GM10847 (cell line): Measurements from ENCODE around the gene CHI3L2.

Experiments used
- POLR2A ChIP-seq: IDR thresholded peaks from 2 replicates; pipeline ENCODE4 v1.6.1; 2011; ENCODE audit not compliant: insufficient read length; ENCODE audit errors: extremely low read depth

The CHI3L2 gene

DNA sequence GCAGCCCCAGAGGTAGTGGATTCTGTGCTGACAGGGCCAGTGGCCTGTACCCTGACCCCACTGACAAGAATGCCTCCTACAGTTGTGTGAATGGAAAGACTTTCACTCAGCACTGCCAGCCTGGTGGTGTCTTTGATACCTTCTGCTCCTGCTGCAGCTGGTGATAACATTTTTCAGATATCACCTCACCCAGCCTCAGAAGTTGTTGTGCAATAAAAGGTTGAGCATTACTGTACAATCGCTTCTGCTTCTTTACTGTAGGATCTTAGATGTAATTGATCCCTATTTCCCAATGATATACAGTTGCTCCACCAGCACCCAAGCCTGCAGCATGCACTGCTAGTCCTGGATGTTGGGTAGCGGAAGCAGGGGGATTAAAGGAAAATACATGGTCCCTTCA is 58.4 kb downstream of the CHI3L2 start:
- no peak for TF ChIP-seq POLR2A

DNA sequence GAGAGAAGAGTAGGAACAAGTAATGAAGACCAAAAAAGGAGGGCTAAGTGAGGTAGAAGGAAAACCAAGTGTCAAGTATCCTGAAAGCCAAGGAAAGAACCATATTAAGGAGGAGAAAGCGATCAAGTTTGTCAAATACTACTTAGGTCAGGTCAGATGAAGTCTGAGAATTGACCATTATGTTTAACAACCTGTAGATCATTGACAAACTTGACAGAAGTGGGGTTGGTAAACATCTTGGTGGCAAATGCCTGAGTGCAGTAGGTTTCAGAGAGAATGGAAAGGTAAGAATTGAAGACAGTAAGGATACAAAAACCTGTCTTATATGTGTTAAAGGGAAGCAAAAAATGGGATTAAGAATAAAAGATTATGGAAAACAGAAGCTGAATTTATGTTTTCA is 59.4 kb downstream of the CHI3L2 start:
- TF ChIP-seq POLR2A, result no peak

- no peak for TF ChIP-seq POLR2A
Measured at GRCh38 chr1:111289371-111289770, 61.9 kb downstream of the CHI3L2 start.

DNA sequence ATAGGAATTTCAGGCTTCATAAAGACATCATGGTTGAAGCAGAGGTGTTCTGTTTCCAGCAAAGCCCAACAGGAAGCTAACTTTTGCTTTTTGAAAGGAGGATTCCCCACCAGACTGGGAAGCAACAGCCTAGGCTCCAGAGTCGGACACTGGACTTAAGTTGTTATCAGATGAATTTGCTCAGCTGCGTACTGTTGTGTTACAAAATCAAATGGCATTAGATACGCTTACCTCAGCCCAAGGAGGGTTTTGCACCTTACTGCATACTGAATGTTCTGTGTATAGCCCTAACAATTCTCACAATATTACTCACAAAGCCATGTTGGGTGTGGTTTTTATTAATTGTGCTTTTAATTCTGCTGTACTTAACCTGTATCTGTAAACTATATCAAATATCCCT is 62.6 kb downstream of the CHI3L2 start:
- no peak for TF ChIP-seq POLR2A

GRCh38 chr1:111290630-111291029 is 63.1 kb downstream of the CHI3L2 start, which contains the start of gene CHIA:
CHIA (plus strand) TSS chr1:111290851; CDS start chr1:111310468, 19,617 bp downstream.
- TF ChIP-seq POLR2A, result no peak
